Cardiac muscle cell (in vitro differentiated cells and primary cell): ENCODE measurements around the gene AIP. TPM values are rescaled to one million over a fixed set of nuclear protein-coding genes. Genes with fewer than 3 reads are reported as not detected.
A peak's percentile ranks its signal among the peaks of the same experiment; 100 is the strongest.
"Not testable (repeated sequence)": the region's sequence is repeated elsewhere in the genome, so short reads cannot be mapped to it uniquely, and the experiment has no call there.

ENCODE experiments used
- DNase-seq, 2 donors: peaks; one replicate each; pipeline versions ENCODE4 v3.0.0 to v3.0.0-alpha.2; 2010 to 2017; ENCODE audit warnings: low read depth in 1 of 2, low spot score in 1 of 2
- H3K27ac ChIP-seq: fragments of 200-600 bp; sonication (generic); 2 replicates; pipeline ENCODE4 v1.5.1; 2016
- H3K27me3 ChIP-seq: fragments of 200-600 bp; sonication (generic); 2 replicates; pipeline ENCODE4 v1.6.0; 2016; ENCODE audit warnings: control low read depth
- H3K36me3 ChIP-seq: fragments of 200-600 bp; sonication (generic); 2 replicates; pipeline ENCODE4 v1.5.1; 2016; ENCODE audit warnings: control low read depth
- H3K4me1 ChIP-seq: fragments of 200-600 bp; sonication (generic); 2 replicates; pipeline ENCODE4 v1.8.1; 2017; ENCODE audit warnings: low read depth, mild to moderate bottlenecking, mixed run types
- H3K4me3 ChIP-seq: fragments of 200-600 bp; sonication (generic); 2 replicates; pipeline ENCODE4 v1.5.1; 2016; ENCODE audit warnings: mild to moderate bottlenecking
- H3K9me3 ChIP-seq: fragments of 200-600 bp; sonication (generic); 2 replicates; pipeline ENCODE4 v1.5.1; 2017; ENCODE audit warnings: low read depth, mild to moderate bottlenecking, control low read depth
- polyA plus RNA-seq: library from polyadenylated mRNA; unstranded; fragments of >200 nt; fragmentation: Nextera tagmentation; extraction: Ambion mirVana; gene quantifications from 2 replicates; pipeline ENCODE4 v1.2.1, GENCODE V29; 2016
- total RNA-seq: library from RNA; depleted of rRNA; stranded (reverse); fragments of >200 nt; gene quantifications from 2 replicates; pipeline ENCODE4 v1.2.3, GENCODE V29; 2016
- TF ChIP-seq, protein P1 (sequence below): IDR thresholded peaks from 2 replicates; pipeline ENCODE4 v1.5.1; 2012; ENCODE audit warnings: low read depth, mild to moderate bottlenecking, low read length

Gene AIP
- total and polyA plus RNA-seq, 2 experiments from 2014 or later, result 46.4 to 73.7 TPM

DNA sequence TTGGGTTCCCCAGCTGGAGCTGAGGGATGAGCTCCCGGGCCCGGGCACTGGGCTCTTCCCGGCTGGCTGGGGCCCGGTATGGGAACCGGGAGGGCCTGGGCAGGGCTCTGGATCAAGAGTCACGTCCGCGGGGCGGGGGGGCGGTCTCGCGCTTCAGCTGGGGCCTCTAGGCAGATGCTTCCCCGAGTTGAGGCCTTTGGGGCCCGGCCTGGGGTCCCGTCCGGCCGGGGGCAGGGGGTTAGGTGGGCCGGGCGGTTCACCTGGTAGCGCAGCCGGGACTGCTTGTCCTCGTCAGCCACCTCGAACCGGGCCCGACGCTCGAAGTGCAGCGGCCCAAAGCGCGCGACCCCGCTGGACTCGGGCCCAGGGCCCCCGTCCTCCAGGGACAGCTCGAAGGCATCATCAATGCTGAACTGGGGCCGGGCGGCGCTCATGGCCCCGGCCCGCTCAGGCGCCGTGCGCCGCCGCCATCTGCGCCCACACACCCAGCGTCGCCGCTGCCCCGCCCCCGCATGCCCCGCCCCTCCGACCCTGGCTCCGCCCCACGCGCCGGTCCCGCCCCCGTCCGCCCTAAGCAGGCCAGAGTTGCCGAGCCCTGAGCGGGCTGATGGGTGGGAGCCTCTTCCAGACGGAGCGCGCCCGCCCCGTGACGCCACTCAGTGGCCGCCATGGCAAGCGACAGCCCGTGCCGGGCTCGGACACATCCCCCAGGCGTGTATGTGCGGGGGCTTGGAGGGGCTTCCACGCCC lies 13.9 kb upstream of the AIP start, which contains the start of gene TMEM134:
TMEM134 (minus strand) TSS at position 493 of the 749 bp plus-strand sequence; CDS start at position 434, 59 bp downstream.
- peak; percentile 95 to 96 for DNase-seq
- Histone ChIP-seq H3K27ac (peak within 1 kb of the TSS; percentile 59), H3K36me3 (no peaks in the 10 kb centered on the region), H3K4me3 (peak within 1 kb of the TSS; percentile 86), H3K9me3 (no peaks in the 10 kb centered on the region), H3K27me3 (no peaks in the 10 kb centered on the region), H3K4me1 (peaks cover 4% of the 10 kb centered on the region)
- TF ChIP-seq, protein P1, sequence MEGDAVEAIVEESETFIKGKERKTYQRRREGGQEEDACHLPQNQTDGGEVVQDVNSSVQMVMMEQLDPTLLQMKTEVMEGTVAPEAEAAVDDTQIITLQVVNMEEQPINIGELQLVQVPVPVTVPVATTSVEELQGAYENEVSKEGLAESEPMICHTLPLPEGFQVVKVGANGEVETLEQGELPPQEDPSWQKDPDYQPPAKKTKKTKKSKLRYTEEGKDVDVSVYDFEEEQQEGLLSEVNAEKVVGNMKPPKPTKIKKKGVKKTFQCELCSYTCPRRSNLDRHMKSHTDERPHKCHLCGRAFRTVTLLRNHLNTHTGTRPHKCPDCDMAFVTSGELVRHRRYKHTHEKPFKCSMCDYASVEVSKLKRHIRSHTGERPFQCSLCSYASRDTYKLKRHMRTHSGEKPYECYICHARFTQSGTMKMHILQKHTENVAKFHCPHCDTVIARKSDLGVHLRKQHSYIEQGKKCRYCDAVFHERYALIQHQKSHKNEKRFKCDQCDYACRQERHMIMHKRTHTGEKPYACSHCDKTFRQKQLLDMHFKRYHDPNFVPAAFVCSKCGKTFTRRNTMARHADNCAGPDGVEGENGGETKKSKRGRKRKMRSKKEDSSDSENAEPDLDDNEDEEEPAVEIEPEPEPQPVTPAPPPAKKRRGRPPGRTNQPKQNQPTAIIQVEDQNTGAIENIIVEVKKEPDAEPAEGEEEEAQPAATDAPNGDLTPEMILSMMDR, result peak; percentile 45

DNA sequence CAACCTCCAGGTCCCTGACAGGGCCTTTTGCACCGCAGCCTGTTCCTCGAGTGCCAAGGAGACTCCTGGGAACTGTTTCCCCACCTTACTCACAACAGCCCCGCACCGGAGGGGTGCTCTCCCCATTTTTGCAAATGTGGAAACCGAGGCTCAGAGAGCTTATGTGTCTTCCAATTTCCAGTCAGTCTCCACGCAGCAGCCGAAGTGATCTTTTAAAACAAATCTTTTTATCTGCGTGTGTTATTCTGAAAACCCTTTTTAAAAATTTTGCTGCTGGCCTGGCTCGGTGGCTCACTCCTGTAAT lies 13.4 kb upstream of the AIP start:
- no peaks in the 10 kb centered on the region for H3K36me3 ChIP-seq
- H3K9me3 ChIP-seq, result no peaks in the 10 kb centered on the region
- no peaks in the 10 kb centered on the region for H3K27me3 ChIP-seq
- peak overlapping the region; percentile 86 for H3K4me3 ChIP-seq
- peak overlapping the region; percentile 59 for H3K27ac ChIP-seq
- TF ChIP-seq, protein P1, result no peak
- no peak for DNase-seq
- peaks cover 4% of the 10 kb centered on the region for H3K4me1 ChIP-seq

DNA sequence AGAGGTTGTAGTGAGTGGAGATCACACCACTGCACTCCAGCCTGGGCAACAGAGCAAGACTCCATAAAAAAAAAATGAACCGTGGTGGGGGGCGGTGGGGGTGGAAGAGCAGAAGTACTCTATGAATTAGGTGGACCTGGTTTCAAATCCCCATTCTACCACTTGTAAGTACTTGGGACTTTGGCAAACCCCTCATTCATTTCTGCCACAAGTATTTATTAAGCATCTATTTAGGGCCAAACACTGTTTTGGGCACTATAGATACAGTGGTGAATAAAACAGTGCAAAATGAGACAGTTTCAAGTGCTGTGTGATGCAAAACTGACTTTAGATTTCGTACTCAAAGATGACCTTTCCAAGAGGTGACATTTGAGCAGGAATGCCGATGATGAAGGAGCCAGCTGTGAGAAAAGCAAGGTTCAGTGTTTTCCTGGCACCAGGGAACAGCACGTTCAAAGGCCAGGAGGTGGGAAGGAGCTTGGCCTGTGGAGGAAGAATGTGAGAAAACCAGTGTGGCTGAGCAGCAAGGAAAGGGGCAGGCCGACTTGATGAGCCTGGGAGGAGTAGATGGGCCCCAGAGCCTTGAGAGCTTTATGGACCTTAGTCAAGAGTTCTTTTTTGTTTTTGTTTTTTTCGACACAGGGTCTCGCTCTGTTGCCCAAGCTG lies 12.4 kb upstream of the AIP start:
- H3K36me3 ChIP-seq, result no peaks in the 10 kb centered on the region
- TF ChIP-seq, protein P1, result no peak
- DNase-seq, result no peak
- no peaks in the 10 kb centered on the region for H3K27me3 ChIP-seq
- no peak overlapping the region for H3K4me3 ChIP-seq
- no peaks in the 10 kb centered on the region for H3K9me3 ChIP-seq
- no peak overlapping the region for H3K27ac ChIP-seq
- H3K4me1 ChIP-seq, result peaks cover 4% of the 10 kb centered on the region

DNA sequence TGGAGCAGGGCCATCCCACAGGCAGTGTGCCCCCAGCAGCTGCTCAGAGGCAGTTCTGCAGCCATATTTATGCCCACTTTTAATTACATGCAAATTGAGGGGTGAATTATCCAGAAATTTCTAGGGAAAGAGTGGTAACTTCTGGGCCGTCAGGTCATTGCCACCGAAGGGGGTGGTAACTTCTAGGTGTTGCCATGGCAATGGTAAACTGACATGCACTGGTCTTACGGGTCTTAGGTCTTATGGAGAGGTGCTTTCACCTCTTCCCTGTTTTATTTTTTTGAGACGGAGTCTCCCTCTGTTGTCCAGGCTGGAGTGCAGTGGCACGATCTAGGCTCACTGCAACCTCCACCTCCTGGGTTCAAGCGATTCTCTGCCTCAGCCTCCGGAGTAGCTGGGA lies 9.9 kb upstream of the AIP start:
- Histone ChIP-seq H3K4me1 (peaks cover 4% of the 10 kb centered on the region), H3K27me3 (no peaks in the 10 kb centered on the region), H3K36me3 (no peaks in the 10 kb centered on the region), H3K4me3 (no peak overlapping the region), H3K9me3 (no peaks in the 10 kb centered on the region), H3K27ac (no peak overlapping the region)
- no peak for DNase-seq
- TF ChIP-seq, protein P1, result no peak

DNA sequence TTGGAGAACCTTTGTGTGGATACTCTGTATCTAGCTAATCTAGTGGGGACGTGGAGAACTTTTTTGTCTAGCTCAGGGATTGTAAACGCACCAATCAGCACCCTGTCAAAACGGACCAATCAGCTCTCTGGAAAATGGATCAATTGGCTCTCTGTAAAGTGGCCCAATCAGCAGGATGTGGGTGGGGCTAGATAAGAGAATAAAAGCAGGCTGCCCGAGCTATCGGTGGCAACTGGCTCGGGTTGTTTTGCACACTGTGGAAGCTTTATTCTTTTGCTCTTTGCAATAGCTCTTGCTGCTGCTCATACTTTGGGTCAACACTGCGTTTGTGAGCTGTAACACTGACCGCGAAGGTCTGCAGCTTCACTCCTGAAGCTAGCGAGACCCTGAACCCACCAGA lies 6.1 kb upstream of the AIP start:
- H3K4me3 ChIP-seq, H3K4me1 ChIP-seq, H3K27ac ChIP-seq, H3K27me3 ChIP-seq, DNase-seq, H3K9me3 ChIP-seq, H3K36me3 ChIP-seq: not testable (repeated sequence)

DNA sequence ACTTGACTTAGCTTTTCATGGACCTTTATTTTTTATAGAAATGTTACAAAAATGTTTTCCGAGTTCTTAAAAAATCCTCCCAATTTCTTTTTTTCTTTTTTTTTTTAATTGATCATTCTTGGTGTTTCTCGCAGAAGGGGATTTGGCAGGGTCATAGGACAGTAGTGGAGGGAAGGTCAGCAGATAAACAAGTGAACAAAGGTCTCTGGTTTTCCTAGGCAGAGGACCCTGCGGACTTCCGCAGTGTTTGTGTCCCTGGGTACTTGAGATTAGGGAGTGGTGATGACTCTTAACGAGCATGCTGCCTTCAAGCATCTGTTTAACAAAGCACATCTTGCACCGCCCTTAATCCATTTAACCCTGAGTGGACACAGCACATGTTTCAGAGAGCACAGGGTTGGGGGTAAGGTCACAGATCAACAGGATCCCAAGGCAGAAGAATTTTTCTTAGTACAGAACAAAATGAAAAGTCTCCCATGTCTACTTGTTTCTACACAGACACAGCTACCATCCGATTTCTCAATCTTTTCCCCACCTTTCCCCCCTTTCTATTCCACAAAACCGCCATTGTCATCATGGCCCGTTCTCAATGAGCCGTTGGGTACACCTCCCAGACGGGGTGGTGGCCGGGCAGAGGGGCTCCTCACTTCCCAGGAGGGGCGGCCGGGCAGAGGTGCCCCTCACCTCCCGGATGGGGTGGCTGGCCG lies 5.3 kb upstream of the AIP start:
- not testable (repeated sequence) for DNase-seq, H3K4me3 ChIP-seq, H3K27me3 ChIP-seq, H3K36me3 ChIP-seq, H3K27ac ChIP-seq, H3K9me3 ChIP-seq, H3K4me1 ChIP-seq
